Upper lobe of left lung (tissue), 6 donors: ENCODE measurements around the gene API5. TPM values are rescaled to one million over a fixed set of nuclear protein-coding genes. Genes with fewer than 3 reads are reported as not detected.

ENCODE experiments used
- ATAC-seq, 2 donors: fragments of 200-7000 bp; cut with Tn5 transposase; one replicate each; pipeline ENCODE4 v1.9.1; 2022; ENCODE audit warnings: mild to moderate bottlenecking in 2 of 2, moderate library complexity in 2 of 2; ENCODE audit not compliant: low FRiP score in 2 of 2
- DNase-seq, 2 donors: peaks; one replicate each; pipeline ENCODE4 v3.0.0-alpha.2; 2019 to 2020
- H3K27ac ChIP-seq, 4 donors: fragments of 200-600 bp; sonication (generic); one replicate each; pipeline ENCODE4 v1.5.1; 2016 to 2019
- H3K27me3 ChIP-seq, 4 donors: fragments of 200-600 bp; sonication (generic); one replicate each; pipeline ENCODE4 v1.5.1; 2017 to 2019
- H3K36me3 ChIP-seq, 4 donors: fragments of 200-600 bp; sonication (generic); one replicate each; pipeline ENCODE4 v1.5.1; 2016 to 2019
- H3K4me1 ChIP-seq, 4 donors: fragments of 200-600 bp; sonication (generic); one replicate each; pipeline ENCODE4 v1.5.1; 2018 to 2019
- H3K4me3 ChIP-seq, 4 donors: fragments of 200-600 bp; sonication (generic); one replicate each; pipeline ENCODE4 v1.5.1; 2017 to 2019; ENCODE audit warnings: mild to moderate bottlenecking in 2 of 4, moderate library complexity in 1 of 4
- H3K9me3 ChIP-seq, 4 donors: fragments of 200-600 bp; sonication (generic); one replicate each; pipeline ENCODE4 v1.5.1; 2018 to 2019
- CTCF ChIP-seq, 6 experiments: fragments of 450-650 bp in 4 of 6; fragments of 200-600 bp in 2 of 6; sonication (generic) in 2 of 6; IDR thresholded peaks; one replicate each; pipeline ENCODE4 v1.5.1; 2016 to 2019; ENCODE audit warnings: antibody characterized with exemption in 6 of 6
- EP300 ChIP-seq, 4 donors: sonication (generic); formaldehyde crosslinking; IDR thresholded peaks; one replicate each; pipeline ENCODE4 v1.5.1; 2017; ENCODE audit warnings: antibody characterized with exemption in 4 of 4, control low read depth in 2 of 4
- POLR2A ChIP-seq, 4 donors: fragments of 450-650 bp; IDR thresholded peaks; one replicate each; pipeline ENCODE4 v1.5.1; 2016 to 2017; ENCODE audit warnings: antibody characterized with exemption in 4 of 4, mild to moderate bottlenecking in 2 of 4
- POLR2AphosphoS5 ChIP-seq, 2 donors: sonication (generic); formaldehyde crosslinking; IDR thresholded peaks; one replicate each; pipeline ENCODE4 v1.5.1; 2017; ENCODE audit warnings: antibody characterized with exemption in 2 of 2
- WGBS, 2 donors: methylation state at CpG; one replicate each; pipeline ENCODE4 v1.1.5; 2017 to 2018; 5-methylcytosine and 5-hydroxymethylcytosine counted together
- small RNA-seq, 4 donors: library from RNA; depleted of rRNA; stranded (forward); fragments of <200 nt; gene quantifications; one replicate each; pipeline ENCODE3, GENCODE V24; 2016
- total RNA-seq, 6 donors: library from RNA; depleted of rRNA in 4 of 6; stranded (reverse); fragments of >200 nt in 4 of 6; gene quantifications; one replicate each; pipeline versions ENCODE4 v1.1.0 to v1.2.1, GENCODE V29; 2016 to 2021
- donor health status: DM: no; HTN: no; CAD: no; lungs with moderate emphysema.
- donor health status: DM: no; HTN: yes; CAD: no; lungs with severe emphysema.

The API5 gene
- total RNA-seq, 6 donors from 2014 or later = 31.4 to 111 (median 74.4) TPM

GRCh38 chr11:43392713-43393112 is 80.9 kb downstream of the API5 start:
- WGBS, 2 donors = 95 to 98% methylated on average over 5 of the region's 5 CpGs
- ATAC-seq (no peak), DNase-seq (no peak)
- no peak for TF ChIP-seq EP300 (IDR thresholded peaks at IDR 0.05)
- TF ChIP-seq POLR2A (IDR thresholded peaks at IDR 0.05) = no peak
- TF ChIP-seq POLR2AphosphoS5 (IDR thresholded peaks at IDR 0.05) = no peak
- no peak for TF ChIP-seq CTCF (IDR thresholded peaks at IDR 0.05)
- no peak overlapping the region for H3K27ac ChIP-seq
- peaks cover 0 to 5% (median 0%) of the 10 kb centered on the region in 4 donors for H3K4me1 ChIP-seq
- peaks cover 3 to 70% (median 30%) of the 10 kb centered on the region in 4 donors for H3K36me3 ChIP-seq
- no peak overlapping the region for H3K4me3 ChIP-seq
- H3K27me3 ChIP-seq = no peaks in the 10 kb centered on the region
- H3K9me3 ChIP-seq = no peaks in the 10 kb centered on the region

GRCh38 chr11:43393765-43394355 is 82.1 kb downstream of the API5 start:
- no peak for DNase-seq
- Histone ChIP-seq H3K36me3 (peaks cover 3 to 81% (median 33%) of the 10 kb centered on the region in 4 donors), H3K4me3 (no peak overlapping the region), H3K27me3 (no peaks in the 10 kb centered on the region), H3K9me3 (no peaks in the 10 kb centered on the region), H3K27ac (no peak overlapping the region), H3K4me1 (peaks cover 0 to 5% (median 0%) of the 10 kb centered on the region in 4 donors)
- TF ChIP-seq EP300 (IDR thresholded peaks at IDR 0.05) = no peak
- TF ChIP-seq POLR2A (IDR thresholded peaks at IDR 0.05) = no peak
- TF ChIP-seq CTCF (IDR thresholded peaks at IDR 0.05) = no peak
- TF ChIP-seq POLR2AphosphoS5 (IDR thresholded peaks at IDR 0.05) = no peak
- ATAC-seq = no peak
- 65 to 74% methylated on average over 2 of the region's 2 CpGs for WGBS, 2 donors

Small RNA genes lying within 50 kb of the gene (small RNA-seq; reads per million reads assigned to genes)
- gene RF00019 = 0 reads per million in 4 donors

Other genes with a start within 250 kb of the API5 start
- gene TTC17, start 46.9 kb downstream of the API5 start, total RNA-seq = 100 to 1,000 TPM in 3 of 6 donors, 10 to 100 TPM in 3; 61.2 to 313 (median 126) TPM